ENCODE measurements around the gene RUVBL1. TPM values are rescaled to one million over a fixed set of nuclear protein-coding genes. Genes with fewer than 3 reads are reported as not detected.

The RUVBL1 gene
- total and polyA plus RNA-seq, 10 of the 15 experiments (the other 5 are each of a cell fraction or from before 2014, with no cell fraction given) = 15.2 to 142 (median 84.2) TPM

- TF ChIP-seq ZNF592 (IDR thresholded peaks at IDR 0.05) (no peak), CHD2 (IDR thresholded peaks at IDR 0.05; ENCODE audit: borderline replicate concordance, low read depth, low read length) (peak; percentile 97), ATF3 (IDR thresholded peaks at IDR 0.05; ENCODE audit: borderline replicate concordance, extremely low read depth, low read depth, low read length) (0 out of 2 replicates have a peak, but pooled peaks have one; percentile 59), EZH2 (IDR thresholded peaks at IDR 0.05; ENCODE audit: borderline replicate concordance, control insufficient read depth, low read depth, low read length) (no peak), TCF7 (IDR thresholded peaks at IDR 0.05; ENCODE audit: borderline replicate concordance) (no peak), BCL11A (IDR thresholded peaks at IDR 0.05; ENCODE audit: low read depth, low read length) (no peak), ATF7 (IDR thresholded peaks at IDR 0.05; ENCODE audit: low read depth) (no peak), IKZF2 (IDR thresholded peaks at IDR 0.05) (no peak), TARDBP (IDR thresholded peaks at IDR 0.05; ENCODE audit: borderline replicate concordance) (no peak; the same call in 1 of the 2 replicates), SREBF1 (IDR thresholded peaks at IDR 0.05; ENCODE audit: low read length) (no peak), CBX5 (IDR thresholded peaks at IDR 0.05; ENCODE audit: low read depth) (no peak), DPF2 (IDR thresholded peaks at IDR 0.05) (peak; percentile 85), CBFB (IDR thresholded peaks at IDR 0.05; ENCODE audit: low read depth) (peak; percentile 35; the same call in 1 of the 2 replicates), ZSCAN29 (IDR thresholded peaks at IDR 0.05) (no peak), KAT2A (conservative IDR thresholded peaks at IDR 0.05; ENCODE audit: control insufficient read depth, low read depth, low read length) (no peak), HDGF (IDR thresholded peaks at IDR 0.05) (no peak), RCOR1 (conservative IDR thresholded peaks at IDR 0.05; ENCODE audit: low read depth, low read length) (no peak), TAF1 (IDR thresholded peaks at IDR 0.05; ENCODE audit: borderline replicate concordance, low read depth, low read length) (peak; percentile 80), IKZF1 (conservative IDR thresholded peaks at IDR 0.05) (peak; percentile 93), BACH1 (IDR thresholded peaks at IDR 0.05; ENCODE audit: borderline replicate concordance) (0 out of 2 replicates have a peak, but pooled peaks have one; percentile 66), NFYA (IDR thresholded peaks at IDR 0.05; ENCODE audit: borderline replicate concordance, low read depth, low read length) (no peak), NFXL1 (IDR thresholded peaks at IDR 0.05; ENCODE audit: borderline replicate concordance) (no peak), CREM (IDR thresholded peaks at IDR 0.05; ENCODE audit: low read depth) (peak; percentile 42; the same call in 1 of the 2 replicates), NR2C1 (IDR thresholded peaks at IDR 0.05) (peak; percentile 65), CHD1 (IDR thresholded peaks at IDR 0.05; ENCODE audit: low read depth, low read length) (no peak), ZNF217 (IDR thresholded peaks at IDR 0.05) (no peak), MLLT1 (IDR thresholded peaks at IDR 0.05) (0 out of 2 replicates have a peak, but pooled peaks have one; percentile 49), POLR2AphosphoS5 (IDR thresholded peaks at IDR 0.05; ENCODE audit: low read length) (peak; percentile 94)
These were observed 71.6 kb downstream of the RUVBL1 start, which contains the start of gene SEC61A1 (continued) for GRCh38 chr3:128051837-128052594.
